Activated gamma-delta T cell (primary cell): ENCODE results near the gene CSMD2.
"Not testable (repeated sequence)": the region's sequence is repeated elsewhere in the genome, so short reads cannot be mapped to it uniquely, and the experiment has no call there.

ENCODE experiments used
- DNase-seq: peaks from one replicate; lab custom pipeline; 2025; lab: John Stamatoyannopoulos, UW

The CSMD2 gene

DNA sequence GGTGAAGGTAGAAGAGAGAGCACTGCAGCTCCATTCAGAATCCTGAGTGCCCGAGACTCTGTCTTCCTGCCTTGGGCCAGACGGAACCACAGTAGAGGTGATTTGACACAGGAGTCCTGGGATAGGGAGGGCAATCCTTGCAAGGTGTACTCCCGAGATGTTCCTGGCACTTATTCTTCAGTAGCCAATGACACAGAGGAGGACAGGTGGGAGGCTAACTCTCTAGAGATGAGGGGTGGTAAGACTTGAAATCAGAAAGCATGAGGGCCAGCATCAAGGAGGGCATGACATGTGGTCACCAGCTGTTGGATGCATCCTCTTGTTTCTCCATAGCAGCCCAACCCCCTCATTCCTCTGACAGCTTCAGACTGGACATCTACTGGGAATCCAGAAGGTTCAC lies 56.3 kb downstream of the CSMD2 start:
- DNase-seq = no peak

- no peak for DNase-seq
Observed at GRCh38 chr1:34108269-34108668, 56.8 kb downstream of the CSMD2 start.

GRCh38 chr1:34101151-34101550 lies 63.9 kb downstream of the CSMD2 start:
- no peak for DNase-seq

DNA sequence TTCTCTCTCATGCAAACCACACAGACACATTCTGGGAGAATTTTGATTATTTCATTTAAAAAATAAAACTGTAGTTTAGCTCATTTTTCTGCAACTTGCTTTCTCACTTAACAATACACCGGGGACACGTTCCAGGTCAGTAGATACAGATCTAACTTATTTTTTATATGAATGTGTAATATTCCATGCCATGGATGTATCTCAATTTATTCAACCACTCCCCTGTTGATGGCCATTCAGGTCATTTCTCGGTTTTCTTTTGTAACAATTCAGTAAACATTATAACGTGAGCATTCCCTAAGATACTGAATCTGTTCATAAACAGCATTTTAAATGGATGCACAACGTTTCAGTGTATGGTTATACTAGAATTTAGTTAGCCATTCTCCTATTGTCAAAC lies 64.7 kb downstream of the CSMD2 start:
- DNase-seq = no peak

GRCh38 chr1:34092399-34092798 lies 72.6 kb downstream of the CSMD2 start:
- DNase-seq = not testable (repeated sequence)

DNA sequence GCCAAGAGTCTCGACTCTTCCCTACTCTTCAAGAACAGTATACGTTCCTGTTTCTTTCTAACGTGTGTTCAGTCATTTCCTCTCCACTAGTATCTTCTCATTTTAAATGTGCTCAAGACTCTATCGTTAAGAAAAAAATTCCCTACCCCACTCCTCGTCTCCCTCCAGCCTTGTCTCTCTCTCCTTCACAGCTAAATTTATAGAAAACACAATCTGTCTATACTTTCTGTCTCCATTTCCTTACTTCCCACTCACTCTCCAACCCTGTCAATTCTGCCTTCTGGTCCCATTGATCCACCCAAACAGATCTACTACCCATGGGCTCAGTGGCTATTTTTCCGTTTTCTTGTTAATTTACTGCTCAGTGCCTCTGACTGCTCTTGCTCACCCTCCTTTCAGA lies 75.3 kb downstream of the CSMD2 start:
- DNase-seq = no peak

- no peak for DNase-seq
Observed at GRCh38 chr1:34087986-34088385, 77.0 kb downstream of the CSMD2 start.

DNA sequence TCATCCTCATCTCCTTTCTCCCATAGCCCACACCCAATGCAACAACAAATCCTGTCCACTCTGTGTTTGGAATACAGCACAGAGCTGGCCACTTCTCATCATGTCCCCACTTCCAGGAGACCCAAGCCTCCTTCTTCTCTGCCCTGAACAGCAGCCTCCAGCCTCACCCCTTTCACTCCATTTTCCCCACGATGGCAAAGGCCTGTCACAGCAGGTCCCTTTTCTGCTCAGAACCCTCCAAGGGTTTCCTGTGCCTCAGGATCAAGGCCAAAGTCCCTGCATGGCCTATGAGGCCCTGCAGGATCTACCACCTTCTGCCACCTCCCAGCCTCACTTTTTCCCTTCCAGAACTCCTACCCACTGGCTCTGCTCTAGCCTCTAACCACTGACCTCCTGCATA lies 78.5 kb downstream of the CSMD2 start:
- no peak for DNase-seq

- DNase-seq = no peak
Observed at GRCh38 chr1:34083974-34084373, 81.1 kb downstream of the CSMD2 start.

DNA sequence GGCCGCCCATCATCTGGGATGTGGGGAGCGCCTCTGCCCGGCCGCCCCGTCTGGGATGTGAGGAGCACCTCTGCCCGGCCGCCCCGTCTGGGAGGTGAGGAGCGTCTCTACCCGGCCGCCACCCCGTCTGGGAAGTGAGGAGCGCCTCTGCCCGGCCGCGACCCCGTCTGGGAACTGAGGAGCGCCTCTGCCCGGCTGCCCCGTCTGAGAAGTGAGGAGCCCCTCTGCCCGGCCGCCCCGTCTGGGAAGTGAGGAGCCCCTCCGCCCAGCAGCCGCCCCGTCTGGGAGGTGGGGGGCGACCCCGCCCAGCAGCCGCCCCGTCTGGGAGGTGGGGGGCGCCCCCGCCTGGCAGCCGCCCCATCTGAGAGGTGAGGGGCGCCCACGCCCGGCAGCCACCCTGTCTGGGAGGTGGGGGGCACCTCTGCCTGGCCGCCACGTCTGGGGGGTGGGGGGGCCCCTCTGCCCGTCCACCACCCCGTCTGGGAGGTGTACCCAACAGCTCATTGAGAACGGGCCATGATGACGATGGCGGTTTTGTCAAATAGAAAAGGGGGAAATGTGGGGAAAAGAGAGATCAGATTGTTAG lies 82.9 kb downstream of the CSMD2 start:
- not testable (repeated sequence) for DNase-seq

DNA sequence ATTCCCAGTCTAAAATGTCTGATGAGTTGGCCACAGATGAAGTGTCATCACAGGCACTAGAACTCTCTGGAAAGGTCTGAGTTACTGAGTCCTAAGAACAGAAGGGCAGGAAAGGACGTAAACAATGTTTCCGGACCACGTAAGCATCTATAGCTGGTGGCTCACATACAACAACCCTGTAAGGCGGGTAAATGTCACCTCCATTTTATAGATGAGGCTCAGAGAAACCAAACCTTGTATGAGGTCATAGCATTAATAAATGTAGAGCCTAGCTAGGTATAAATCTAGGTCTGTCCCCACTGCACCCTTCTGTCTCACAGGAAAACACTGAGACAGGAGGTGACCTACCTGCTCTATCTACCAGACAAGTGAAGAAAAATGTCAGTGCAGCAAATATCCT lies 86.6 kb downstream of the CSMD2 start:
- DNase-seq = no peak

- no peak for DNase-seq
Observed at GRCh38 chr1:34075576-34075975, 89.5 kb downstream of the CSMD2 start.

- no peak for DNase-seq
Observed at GRCh38 chr1:34073028-34073695, 91.9 kb downstream of the CSMD2 start.

DNA sequence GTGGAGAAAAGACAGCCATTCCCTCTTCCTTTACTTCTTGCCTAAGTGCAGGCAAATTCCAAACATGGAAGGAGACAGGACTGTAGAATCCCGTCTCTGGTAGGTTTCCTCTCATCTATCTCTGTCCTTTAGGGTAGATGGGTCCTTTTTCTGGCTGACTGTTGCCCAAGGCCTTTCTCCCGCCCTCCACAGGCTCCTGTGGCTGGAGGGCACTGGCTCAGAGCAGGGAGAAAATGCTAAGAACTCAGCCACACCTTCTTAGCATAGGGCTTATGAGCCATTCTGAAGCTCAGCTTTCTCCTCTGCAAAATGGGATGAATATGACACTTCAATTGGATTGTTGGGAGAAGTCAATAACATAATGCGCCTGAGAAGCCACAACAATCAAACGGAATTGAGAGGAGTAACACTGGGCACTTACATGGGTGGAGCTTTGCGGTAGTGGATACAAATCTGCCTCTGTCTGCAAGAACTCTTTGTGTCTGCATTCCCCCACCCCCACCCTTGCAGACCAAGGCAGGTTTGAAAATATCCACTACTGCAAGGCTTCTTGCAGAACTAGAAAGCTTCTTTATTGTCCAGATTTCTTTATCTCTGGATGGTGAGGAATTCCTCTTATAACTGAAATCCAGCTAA lies 94.7 kb downstream of the CSMD2 start:
- DNase-seq = no peak

DNA sequence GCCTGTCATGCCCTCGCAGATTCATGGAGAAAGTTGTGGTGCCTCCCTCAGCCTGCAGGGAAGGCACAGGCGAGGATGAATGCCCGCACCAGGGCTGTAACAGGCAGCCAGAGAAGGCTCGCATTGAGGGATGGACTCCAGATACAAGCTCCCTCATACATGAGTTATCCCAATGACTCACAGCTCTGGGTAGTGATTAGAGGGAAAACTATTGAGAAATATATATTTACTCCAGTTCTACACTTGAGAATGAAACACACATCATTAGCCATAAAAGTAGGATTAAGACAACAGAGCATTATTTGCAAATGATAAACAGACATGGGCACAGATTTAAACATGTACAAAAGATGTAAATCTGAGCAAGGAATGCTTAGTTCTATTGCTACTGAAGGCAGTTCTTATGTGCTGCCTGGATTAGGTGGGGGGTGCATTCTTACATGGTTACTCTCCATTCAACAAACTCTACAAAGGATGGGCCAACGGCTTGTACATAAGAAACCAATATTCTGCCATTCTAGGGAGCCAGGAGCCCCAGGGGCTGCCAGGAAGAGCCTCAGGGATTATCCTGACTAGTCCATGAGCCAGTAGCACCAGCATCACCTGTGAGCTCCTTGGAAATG lies 97.9 kb downstream of the CSMD2 start:
- no peak for DNase-seq

DNA sequence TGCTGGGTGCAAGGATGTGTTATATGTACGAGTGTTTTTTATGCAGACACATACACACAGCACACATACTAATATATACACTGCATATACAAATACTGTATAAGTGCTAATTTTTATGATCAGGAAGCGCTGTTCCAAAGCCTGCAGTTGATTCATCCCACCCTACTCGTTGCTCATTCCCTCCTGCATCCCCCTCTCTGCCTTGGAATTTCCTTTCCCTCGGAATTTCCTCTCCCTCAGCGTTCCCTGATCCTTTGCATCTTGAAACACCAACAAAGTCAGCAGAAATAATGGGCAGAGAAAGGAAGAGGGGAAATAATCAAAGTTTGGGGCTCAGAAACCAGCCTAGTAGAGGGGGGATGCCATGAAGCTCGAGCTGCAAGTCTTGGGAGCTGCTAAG lies 98.9 kb downstream of the CSMD2 start:
- no peak for DNase-seq

GRCh38 chr1:34065498-34065897 lies 99.5 kb downstream of the CSMD2 start:
- no peak for DNase-seq

DNA sequence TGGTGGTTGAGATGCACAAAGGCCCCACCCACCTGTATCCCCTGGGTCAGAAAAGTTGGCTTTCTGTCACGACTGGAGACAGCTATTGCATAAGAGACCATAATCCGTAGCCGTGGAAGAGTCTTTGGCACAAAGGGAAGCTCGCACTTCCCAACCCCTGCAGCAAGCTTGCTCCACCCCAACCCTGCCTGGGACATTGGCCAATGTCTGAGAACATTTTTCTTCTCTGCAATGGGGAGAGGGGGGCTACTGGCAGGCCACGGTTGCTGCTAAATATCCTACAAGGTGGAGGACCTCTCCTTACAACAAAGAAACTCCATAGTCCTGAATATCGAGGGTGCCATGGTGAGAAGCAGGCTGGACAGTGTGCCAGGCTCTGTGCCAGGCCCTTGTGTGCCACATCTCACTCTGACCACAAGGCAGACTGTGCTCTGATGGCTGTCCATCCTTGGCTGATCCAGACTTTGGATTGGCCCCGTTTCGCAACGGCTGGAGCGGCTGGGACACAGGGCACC lies 104.1 kb downstream of the CSMD2 start:
- DNase-seq = no peak

- DNase-seq = no peak
Observed at GRCh38 chr1:34060187-34060730, 104.8 kb downstream of the CSMD2 start.

- no peak for DNase-seq
Observed at GRCh38 chr1:34057347-34058130, 107.5 kb downstream of the CSMD2 start.

GRCh38 chr1:34055818-34056217 lies 109.2 kb downstream of the CSMD2 start:
- no peak for DNase-seq

DNA sequence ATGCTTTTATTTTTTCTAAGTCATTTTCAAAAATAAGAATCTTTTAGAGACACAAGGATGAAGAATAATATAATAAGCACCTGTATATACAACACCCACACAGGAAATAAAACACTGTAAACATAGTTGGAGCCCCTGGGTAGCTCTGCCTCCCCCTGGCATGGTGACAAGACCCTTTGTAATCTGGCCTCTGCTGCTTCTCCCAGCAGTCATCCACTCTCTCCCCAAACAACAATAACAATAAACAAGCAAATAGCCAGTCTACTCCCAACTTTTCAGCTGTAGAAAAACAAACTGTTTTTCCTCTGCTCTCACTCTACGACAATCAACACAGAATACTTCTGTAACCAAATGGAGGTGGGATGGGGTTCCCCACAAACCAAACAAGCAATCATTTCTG lies 110.1 kb downstream of the CSMD2 start:
- DNase-seq = no peak
